ENCODE measurements around the gene LRRC63.

LRRC63 gene

GRCh38 chr13:46304546-46304945 lies 92.8 kb downstream of the LRRC63 start:
- no peaks in the 10 kb centered on the region for H3K27me3 ChIP-seq
- H3K9me3 ChIP-seq = no peaks in the 10 kb centered on the region
- H3K36me3 ChIP-seq = no peaks in the 10 kb centered on the region
- H3K4me3 ChIP-seq (ENCODE audit: low read depth, low read length) = no peak overlapping the region
- TF ChIP-seq CTCF (IDR thresholded peaks at IDR 0.05; ENCODE audit: low read depth, low read length) = no peak
- H3K4me1 ChIP-seq = no peaks in the 10 kb centered on the region
- no peak for DNase-seq

- no peak for TF ChIP-seq CTCF (IDR thresholded peaks at IDR 0.05; ENCODE audit: low read depth, low read length)
- Histone ChIP-seq H3K27me3 (no peaks in the 10 kb centered on the region), H3K36me3 (no peaks in the 10 kb centered on the region), H3K4me3 (ENCODE audit: low read depth, low read length) (no peak overlapping the region), H3K9me3 (no peaks in the 10 kb centered on the region), H3K4me1 (no peaks in the 10 kb centered on the region)
- DNase-seq = no peak
These were observed 95.8 kb downstream of the LRRC63 start for GRCh38 chr13:46307554-46307953.

GRCh38 chr13:46310066-46310465 lies 98.3 kb downstream of the LRRC63 start:
- H3K4me1 ChIP-seq = no peaks in the 10 kb centered on the region
- H3K27me3 ChIP-seq = no peaks in the 10 kb centered on the region
- H3K36me3 ChIP-seq = no peaks in the 10 kb centered on the region
- no peak overlapping the region for H3K4me3 ChIP-seq (ENCODE audit: low read depth, low read length)
- no peak for TF ChIP-seq CTCF (IDR thresholded peaks at IDR 0.05; ENCODE audit: low read depth, low read length)
- H3K9me3 ChIP-seq = no peaks in the 10 kb centered on the region
- DNase-seq = no peak

- no peaks in the 10 kb centered on the region for H3K36me3 ChIP-seq
- no peaks in the 10 kb centered on the region for H3K9me3 ChIP-seq
- no peaks in the 10 kb centered on the region for H3K27me3 ChIP-seq
- no peaks in the 10 kb centered on the region for H3K4me1 ChIP-seq
- DNase-seq = no peak
- no peak for TF ChIP-seq CTCF (IDR thresholded peaks at IDR 0.05; ENCODE audit: low read depth, low read length)
- no peak overlapping the region for H3K4me3 ChIP-seq (ENCODE audit: low read depth, low read length)
These were observed 99.5 kb downstream of the LRRC63 start for GRCh38 chr13:46311217-46311616.

- no peak for DNase-seq
These were observed 101.3 kb downstream of the LRRC63 start for GRCh38 chr13:46313024-46313423.

More at GRCh38 chr13:46313024-46313423, 101.3 kb downstream of the LRRC63 start:
- H3K27me3 ChIP-seq = no peaks in the 10 kb centered on the region
- no peaks in the 10 kb centered on the region for H3K9me3 ChIP-seq
- TF ChIP-seq CTCF (IDR thresholded peaks at IDR 0.05; ENCODE audit: low read depth, low read length) = no peak
- H3K4me3 ChIP-seq (ENCODE audit: low read depth, low read length) = no peak overlapping the region
- H3K36me3 ChIP-seq = no peaks in the 10 kb centered on the region
- no peaks in the 10 kb centered on the region for H3K4me1 ChIP-seq

All from BE2C (cell line).